ENCODE measurements around the gene PFKP. TPM values are rescaled to one million over a fixed set of nuclear protein-coding genes. Genes with fewer than 3 reads are reported as not detected.

PFKP gene
- total RNA-seq, 4 donors from 2014 or later, result 22.4 to 45.4 (median 29.1) TPM

DNA sequence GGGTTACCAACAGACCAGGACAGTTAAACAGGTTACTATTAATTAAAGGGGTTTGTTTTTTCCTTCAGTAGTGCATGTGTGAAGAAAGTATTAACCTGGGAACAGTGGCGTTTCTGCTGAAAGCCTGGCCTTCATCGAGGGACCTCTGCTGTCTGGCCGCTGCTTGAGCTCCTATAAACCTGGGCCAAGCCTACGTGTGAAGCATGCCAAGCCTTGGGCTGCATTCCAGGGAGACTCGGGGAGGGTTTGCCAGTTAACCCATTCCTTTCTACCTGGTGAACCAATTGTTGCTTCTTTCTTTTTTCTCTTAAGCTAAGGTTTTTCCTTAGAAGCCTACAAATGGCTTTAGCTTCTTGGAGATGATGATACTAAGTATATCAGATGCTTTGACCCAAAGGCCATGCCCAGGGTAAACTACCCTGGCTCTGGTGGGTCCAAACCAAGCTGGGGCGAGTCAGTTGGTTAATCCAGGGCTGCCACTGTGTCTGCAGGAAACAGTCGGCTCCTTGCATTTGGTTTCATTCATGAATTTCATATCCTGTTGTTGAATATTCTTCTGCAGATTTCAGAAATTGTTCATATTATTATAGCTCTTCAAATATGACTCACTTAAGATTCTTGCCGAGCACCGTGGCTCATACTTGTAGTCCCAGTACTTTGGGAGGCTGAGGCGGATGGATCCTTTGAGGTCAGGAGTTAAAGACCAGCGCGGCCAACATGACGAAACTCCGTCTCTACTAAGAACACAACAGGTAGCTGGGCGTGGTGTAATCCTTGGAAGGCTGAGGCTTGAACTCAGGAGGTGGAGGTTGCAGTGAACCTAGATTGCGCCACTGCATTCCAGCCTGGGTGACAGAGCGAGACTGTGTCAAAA lies 23.8 kb downstream of the PFKP start:
- DNase-seq (ENCODE audit: low spot score in 2 of 2), result no peak
- Histone ChIP-seq H3K4me1 (peaks cover 0 to 30% (median 9%) of the 10 kb centered on the region in 4 donors), H3K9me3 (no peaks in the 10 kb centered on the region), H3K36me3 (no peaks in the 10 kb centered on the region), H3K27me3 (no peaks in the 10 kb centered on the region), H3K27ac (no peak overlapping the region), H3K4me3 (no peak overlapping the region)
- WGBS, 2 donors, result 56 to 64% methylated on average over 17 of the region's 17 CpGs
- TF ChIP-seq POLR2A (IDR thresholded peaks at IDR 0.05), result no peak
- TF ChIP-seq, protein P1, sequence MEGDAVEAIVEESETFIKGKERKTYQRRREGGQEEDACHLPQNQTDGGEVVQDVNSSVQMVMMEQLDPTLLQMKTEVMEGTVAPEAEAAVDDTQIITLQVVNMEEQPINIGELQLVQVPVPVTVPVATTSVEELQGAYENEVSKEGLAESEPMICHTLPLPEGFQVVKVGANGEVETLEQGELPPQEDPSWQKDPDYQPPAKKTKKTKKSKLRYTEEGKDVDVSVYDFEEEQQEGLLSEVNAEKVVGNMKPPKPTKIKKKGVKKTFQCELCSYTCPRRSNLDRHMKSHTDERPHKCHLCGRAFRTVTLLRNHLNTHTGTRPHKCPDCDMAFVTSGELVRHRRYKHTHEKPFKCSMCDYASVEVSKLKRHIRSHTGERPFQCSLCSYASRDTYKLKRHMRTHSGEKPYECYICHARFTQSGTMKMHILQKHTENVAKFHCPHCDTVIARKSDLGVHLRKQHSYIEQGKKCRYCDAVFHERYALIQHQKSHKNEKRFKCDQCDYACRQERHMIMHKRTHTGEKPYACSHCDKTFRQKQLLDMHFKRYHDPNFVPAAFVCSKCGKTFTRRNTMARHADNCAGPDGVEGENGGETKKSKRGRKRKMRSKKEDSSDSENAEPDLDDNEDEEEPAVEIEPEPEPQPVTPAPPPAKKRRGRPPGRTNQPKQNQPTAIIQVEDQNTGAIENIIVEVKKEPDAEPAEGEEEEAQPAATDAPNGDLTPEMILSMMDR (IDR thresholded peaks at IDR 0.05), result no peak
- TF ChIP-seq EP300 (IDR thresholded peaks at IDR 0.05), result no peak

DNA sequence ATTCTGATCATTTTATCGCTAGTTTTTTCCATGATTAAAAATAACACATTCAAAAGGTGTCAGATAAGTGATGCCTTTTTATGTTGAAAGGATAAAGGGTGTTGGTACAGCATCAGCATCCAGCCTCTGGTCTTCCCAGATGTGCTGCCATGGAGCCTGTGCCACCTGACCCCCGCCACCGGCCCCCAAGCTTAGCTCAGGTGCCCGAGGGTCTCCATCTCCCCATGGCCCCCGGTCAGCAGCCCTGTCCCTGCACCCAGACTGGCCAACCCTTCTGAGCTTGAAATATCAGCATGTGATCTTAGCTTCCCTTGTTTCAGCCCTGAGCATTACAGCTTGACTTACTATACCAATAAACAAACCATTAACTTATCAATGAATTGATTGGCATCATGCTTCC lies 24.6 kb downstream of the PFKP start:
- no peak for DNase-seq (ENCODE audit: low spot score in 2 of 2)
- Histone ChIP-seq H3K4me3 (no peak overlapping the region), H3K36me3 (no peaks in the 10 kb centered on the region), H3K4me1 (peaks cover 0 to 35% (median 10%) of the 10 kb centered on the region in 4 donors), H3K9me3 (no peaks in the 10 kb centered on the region), H3K27me3 (no peaks in the 10 kb centered on the region), H3K27ac (no peak overlapping the region)
- 89 to 97% methylated on average over 5 of the region's 5 CpGs for WGBS, 2 donors
- TF ChIP-seq POLR2A (IDR thresholded peaks at IDR 0.05), result no peak
- TF ChIP-seq, protein P1 (IDR thresholded peaks at IDR 0.05), result no peak
- TF ChIP-seq EP300 (IDR thresholded peaks at IDR 0.05), result no peak

DNA sequence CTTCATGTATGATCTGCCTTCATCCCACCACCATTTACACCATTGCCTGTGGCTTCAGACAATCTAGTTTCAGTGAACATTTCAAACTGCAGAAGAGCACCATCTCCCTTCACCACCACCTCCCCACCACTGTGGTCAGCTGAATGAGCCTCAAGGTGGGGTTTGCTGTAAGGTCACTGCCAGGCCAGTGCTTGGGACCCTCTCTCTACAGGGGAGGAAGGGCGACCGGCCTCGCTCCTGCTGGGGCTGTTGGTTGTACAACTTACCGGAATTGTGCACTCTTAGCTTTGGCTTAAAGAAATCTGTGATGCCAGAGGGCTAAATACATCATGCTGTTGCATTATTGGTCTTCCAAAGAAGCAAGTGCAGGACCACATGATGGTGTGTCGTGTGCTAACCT lies 26.6 kb downstream of the PFKP start:
- H3K36me3 ChIP-seq, result no peaks in the 10 kb centered on the region
- TF ChIP-seq EP300 (IDR thresholded peaks at IDR 0.05), result no peak
- H3K4me1 ChIP-seq, result peaks cover 0 to 30% (median 10%) of the 10 kb centered on the region in 4 donors
- H3K27me3 ChIP-seq, result no peaks in the 10 kb centered on the region
- WGBS, 2 donors, result 92 to 99% methylated on average over 5 of the region's 5 CpGs
- no peak overlapping the region for H3K4me3 ChIP-seq
- H3K9me3 ChIP-seq, result no peaks in the 10 kb centered on the region
- DNase-seq (ENCODE audit: low spot score in 2 of 2), result no peak
- no peak overlapping the region for H3K27ac ChIP-seq

DNA sequence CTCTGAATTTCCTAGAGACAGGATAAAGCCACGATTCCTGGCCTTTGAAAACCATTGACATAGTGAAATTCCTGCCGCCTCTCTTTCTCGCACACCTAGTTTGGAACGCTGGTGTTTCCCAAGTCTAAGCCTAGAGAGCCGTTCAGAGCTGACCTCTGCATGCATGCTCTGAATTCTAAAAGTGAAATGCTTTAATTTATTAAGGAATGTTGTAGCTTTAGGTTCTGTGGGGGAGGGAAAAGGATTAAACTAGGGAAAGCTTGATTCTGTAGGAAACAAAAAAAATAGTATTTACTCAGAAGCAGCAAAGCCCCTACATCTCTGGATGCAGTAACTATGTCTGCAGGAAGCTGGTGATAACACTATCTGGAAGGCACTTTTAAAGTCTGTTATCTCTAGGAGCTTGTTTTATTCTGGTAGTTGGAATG lies 27.3 kb downstream of the PFKP start:
- Histone ChIP-seq H3K9me3 (no peaks in the 10 kb centered on the region), H3K36me3 (no peaks in the 10 kb centered on the region), H3K27ac (peak overlapping the region; percentile 13 to 78 (median 48)), H3K4me3 (no peak overlapping the region), H3K27me3 (no peaks in the 10 kb centered on the region), H3K4me1 (peaks cover 0 to 30% (median 10%) of the 10 kb centered on the region in 4 donors)
- 78 to 81% methylated on average over 5 of the region's 5 CpGs for WGBS, 2 donors
- no peak for TF ChIP-seq POLR2A (IDR thresholded peaks at IDR 0.05)
- TF ChIP-seq, protein P1 (IDR thresholded peaks at IDR 0.05), result no peak
- TF ChIP-seq EP300 (IDR thresholded peaks at IDR 0.05), result no peak
- DNase-seq (ENCODE audit: low spot score in 2 of 2), result no peak

GRCh38 chr10:3095373-3096139 lies 28.2 kb downstream of the PFKP start:
- H3K36me3 ChIP-seq, result no peaks in the 10 kb centered on the region
- no peaks in the 10 kb centered on the region for H3K9me3 ChIP-seq
- peak overlapping the region in 1 of 4 donors; percentile 4 for H3K4me3 ChIP-seq
- H3K4me1 ChIP-seq, result peaks cover 0 to 30% (median 10%) of the 10 kb centered on the region in 4 donors
- no peaks in the 10 kb centered on the region for H3K27me3 ChIP-seq
- 15 to 16% methylated on average over 17 of the region's 17 CpGs for WGBS, 2 donors
- peak in 1 of 2 donors; percentile 64 for DNase-seq (ENCODE audit: low spot score in 2 of 2)
- TF ChIP-seq POLR2A (IDR thresholded peaks at IDR 0.05) (no peak), EP300 (IDR thresholded peaks at IDR 0.05) (peak; percentile 47 to 77)
- H3K27ac ChIP-seq, result peak overlapping the region; percentile 13 to 78 (median 48)
